Endothelial cell of umbilical vein (primary cell): ENCODE results near the gene AQP2. TPM values are rescaled to one million over a fixed set of nuclear protein-coding genes. Genes with fewer than 3 reads are reported as not detected.

ENCODE experiments used
- BruUV-seq: library from RNA; stranded (reverse); fragments of 400-500 nt; replicated peaks from 2 replicates; lab custom pipeline; 2021; lab: Mats Ljungman, UMichigan
- CTCF ChIA-PET: fragments of 300-600, 350-600 bp; sonication (Branson Sonifier 250); formaldehyde crosslinking; loops from one replicate; lab custom pipeline; 2021; ENCODE audit warnings: antibody characterized with exemption, inconsistent platforms; lab: Charles Lee
- POLR2A ChIA-PET: fragments of 300-600, 350-600 bp; sonication (Branson Sonifier 250); formaldehyde crosslinking; loops from one replicate; lab custom pipeline; 2021; ENCODE audit warnings: antibody characterized with exemption, inconsistent platforms; lab: Charles Lee
- DNase-seq: peaks from one replicate; pipeline ENCODE4 v3.0.0-alpha.2; 2011; ENCODE audit warnings: low read depth, low spot score
- FAIRE-seq: peaks from 2 replicates; lab custom pipeline; 2011; peaks lifted over from hg19 to GRCh38; lab: Jason Lieb, UNC
- H2AFZ ChIP-seq: 2 replicates; pipeline ENCODE4 v1.6.0; 2012; ENCODE audit warnings: low read depth, low read length, control low read depth, inconsistent platforms
- H3K27ac ChIP-seq: 2 replicates; pipeline ENCODE4 v1.5.1; 2011; ENCODE audit warnings: low read depth, mild to moderate bottlenecking, control low read depth, low read length, moderate library complexity; ENCODE audit not compliant: insufficient read depth
- H3K27me3 ChIP-seq, 2 experiments: 2 replicates each; pipeline versions ENCODE4 v1.6.0 to v1.6.1; 2011; ENCODE audit warnings: low read length in 2 of 2, mixed read lengths in 1 of 2; ENCODE audit not compliant: control insufficient read depth in 2 of 2, insufficient read depth in 2 of 2
- H3K36me3 ChIP-seq, 2 experiments: 2 replicates in 1 of 2; 3 replicates in 1 of 2; pipeline ENCODE4 v1.5.1; 2011; ENCODE audit warnings: low read length in 2 of 2, mild to moderate bottlenecking in 1 of 2, moderate library complexity in 1 of 2; ENCODE audit not compliant: control insufficient read depth in 2 of 2, insufficient read depth in 2 of 2; ENCODE audit errors: extremely low read depth in 1 of 2
- H3K4me1 ChIP-seq: 3 replicates; pipeline ENCODE4 v1.5.1; 2011; ENCODE audit warnings: mild to moderate bottlenecking, low read length; ENCODE audit not compliant: control insufficient read depth, insufficient read depth; ENCODE audit errors: extremely low read depth
- H3K4me2 ChIP-seq: 2 replicates; pipeline ENCODE4 v1.6.1; 2011; ENCODE audit warnings: low read length, control low read depth, mixed read lengths; ENCODE audit not compliant: insufficient read depth
- H3K4me3 ChIP-seq, 3 experiments: fragments of 200-600 bp in 1 of 3; sonication (generic), shearing (Covaris generic) in 1 of 3; replicated peaks in 1 of 3; 2 replicates each; pipeline ENCODE4 v1.5.1; 2011 to 2016; ENCODE audit warnings: control low read depth in 3 of 3, low read length in 3 of 3, mild to moderate bottlenecking in 2 of 3, inconsistent platforms in 1 of 3, low read depth in 1 of 3, moderate library complexity in 1 of 3; ENCODE audit not compliant: insufficient read depth in 1 of 3
- H3K79me2 ChIP-seq: 2 replicates; pipeline ENCODE4 v1.6.0; 2012; ENCODE audit warnings: low read length, inconsistent platforms; ENCODE audit not compliant: control insufficient read depth, insufficient read depth
- H3K9ac ChIP-seq: replicated peaks from 2 replicates; pipeline ENCODE3; 2011; ENCODE audit warnings: low read length, control low read depth; ENCODE audit not compliant: insufficient read depth; ENCODE audit errors: extremely low read depth
- H3K9me1 ChIP-seq: replicated peaks from 3 replicates; pipeline ENCODE4 v1.6.0; 2011; ENCODE audit warnings: mild to moderate bottlenecking, low read length; ENCODE audit not compliant: control insufficient read depth, insufficient read depth; ENCODE audit errors: extremely low read depth
- H3K9me3 ChIP-seq: replicated peaks from 2 replicates; pipeline ENCODE4 v1.5.1; 2012; ENCODE audit warnings: low read length, inconsistent platforms; ENCODE audit not compliant: control insufficient read depth, insufficient read depth
- H4K20me1 ChIP-seq: replicated peaks from 2 replicates; pipeline ENCODE3; 2011; ENCODE audit warnings: mild to moderate bottlenecking, low read length; ENCODE audit not compliant: control insufficient read depth, insufficient read depth; ENCODE audit errors: extremely low read depth
- EZH2 ChIP-seq: IDR thresholded peaks from 2 replicates; pipeline ENCODE4 v1.6.1; 2012; ENCODE audit warnings: borderline replicate concordance, low read depth, mild to moderate bottlenecking, moderate library complexity, low read length, inconsistent platforms; ENCODE audit not compliant: severe bottlenecking
- FOS ChIP-seq: IDR thresholded peaks from 2 replicates; pipeline ENCODE4 v1.6.1; 2011; ENCODE audit warnings: mild to moderate bottlenecking, low read length, moderate library complexity, borderline replicate concordance; ENCODE audit not compliant: insufficient read depth
- JUN ChIP-seq: IDR thresholded peaks from 2 replicates; pipeline ENCODE4 v1.6.1; 2011; ENCODE audit warnings: borderline replicate concordance, low read depth; ENCODE audit not compliant: insufficient read length, insufficient read depth
- MYC ChIP-seq: IDR thresholded peaks from one replicate; pipeline ENCODE4 v1.6.1; 2011; ENCODE audit warnings: mild to moderate bottlenecking, low read depth, low read length
- POLR2AphosphoS5 ChIP-seq: IDR thresholded peaks from 2 replicates; pipeline ENCODE4 v1.6.1; 2012; ENCODE audit warnings: low read depth, mild to moderate bottlenecking, control low read depth, low read length, moderate library complexity; ENCODE audit not compliant: insufficient read depth
- dilution Hi-C: fragments of 300-500 bp; cut with MboI; formaldehyde crosslinking; loops from one replicate; pipeline ENCODE4 v1.15.0; 2019; ENCODE audit warnings: low sequenced_read_pairs; ENCODE audit not compliant: extremely low pct_ligation_motif_present
- intact Hi-C: fragments of 100-400 bp; cut with micrococcal nuclease; formaldehyde crosslinking; loops from one replicate; pipeline ENCODE4 v1.10.0; 2022
- polyA plus RNA-seq, 4 experiments: library from polyadenylated mRNA; depleted of rRNA in 3 of 4; stranded (reverse) in 3 of 4; unstranded in 1 of 4; fragments of >200 nt; gene quantifications; 2 replicates each; pipeline versions ENCODE4 v1.2.1 to v1.2.3, GENCODE V29; 2011 to 2012; ENCODE audit warnings: missing spikeins in 1 of 4
- total RNA-seq: library from RNA; stranded (reverse); gene quantifications from 2 replicates; pipeline ENCODE4 v1.2.3, GENCODE V29; 2021
- TF ChIP-seq, protein P1 (sequence below), 2 donors: IDR thresholded peaks; 1 replicate in 1 of 2; 2 replicates in 1 of 2; pipeline ENCODE4 v1.5.1; 2011; ENCODE audit warnings: low read length in 2 of 2, mild to moderate bottlenecking in 2 of 2, moderate library complexity in 2 of 2, control low read depth in 1 of 2, inconsistent platforms in 1 of 2, low read depth in 1 of 2; ENCODE audit not compliant: insufficient read depth in 1 of 2; ENCODE audit errors: extremely low read depth in 1 of 2

AQP2 gene
- total and polyA plus RNA-seq, 2 donors (not counting 3 experiments of a cell fraction or from before 2014, with no cell fraction given) = not detected

DNA sequence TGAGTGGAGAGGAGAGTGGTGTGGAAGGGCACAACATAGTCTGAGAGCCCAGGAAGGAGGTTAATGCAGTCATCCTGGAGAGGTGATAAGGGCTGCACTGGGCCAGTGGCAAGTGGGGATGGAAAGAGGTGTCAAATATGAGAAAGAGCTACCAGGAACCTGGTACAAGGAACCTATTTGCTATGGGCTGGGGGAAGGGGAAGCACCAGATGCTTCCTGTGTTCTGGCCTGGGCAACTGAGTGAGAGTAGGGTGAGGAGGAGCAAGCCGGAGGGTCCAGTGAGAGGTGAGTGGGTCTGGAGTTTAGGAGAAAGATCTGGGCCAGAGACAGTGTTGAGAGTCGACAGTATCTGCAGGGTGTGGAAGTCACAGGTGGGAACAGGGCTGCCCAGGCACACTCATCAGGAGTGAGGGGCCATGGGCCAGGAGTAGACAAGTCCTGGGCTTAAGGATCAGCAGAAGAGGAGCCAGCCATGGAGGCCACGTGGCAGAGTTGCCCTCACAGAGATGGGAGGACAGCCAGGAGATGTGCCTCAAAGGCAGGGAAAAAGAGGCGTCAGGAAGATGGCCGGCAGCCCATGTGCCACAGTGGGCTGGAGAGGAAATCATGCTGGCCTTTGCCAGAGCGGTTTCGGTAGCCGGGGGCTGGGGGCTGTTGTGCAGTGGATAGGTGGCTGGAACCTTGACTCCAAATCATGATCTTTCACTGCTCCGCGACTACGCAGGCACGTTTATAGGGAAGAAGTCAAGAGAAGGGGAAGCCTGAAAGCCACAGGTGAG, 19.3 kb downstream of the AQP2 start:
- no peak for DNase-seq
- TF ChIP-seq JUN (no peak), FOS (no peak), MYC (no peak), POLR2AphosphoS5 (no peak), EZH2 (no peak)
- TF ChIP-seq, protein P1, sequence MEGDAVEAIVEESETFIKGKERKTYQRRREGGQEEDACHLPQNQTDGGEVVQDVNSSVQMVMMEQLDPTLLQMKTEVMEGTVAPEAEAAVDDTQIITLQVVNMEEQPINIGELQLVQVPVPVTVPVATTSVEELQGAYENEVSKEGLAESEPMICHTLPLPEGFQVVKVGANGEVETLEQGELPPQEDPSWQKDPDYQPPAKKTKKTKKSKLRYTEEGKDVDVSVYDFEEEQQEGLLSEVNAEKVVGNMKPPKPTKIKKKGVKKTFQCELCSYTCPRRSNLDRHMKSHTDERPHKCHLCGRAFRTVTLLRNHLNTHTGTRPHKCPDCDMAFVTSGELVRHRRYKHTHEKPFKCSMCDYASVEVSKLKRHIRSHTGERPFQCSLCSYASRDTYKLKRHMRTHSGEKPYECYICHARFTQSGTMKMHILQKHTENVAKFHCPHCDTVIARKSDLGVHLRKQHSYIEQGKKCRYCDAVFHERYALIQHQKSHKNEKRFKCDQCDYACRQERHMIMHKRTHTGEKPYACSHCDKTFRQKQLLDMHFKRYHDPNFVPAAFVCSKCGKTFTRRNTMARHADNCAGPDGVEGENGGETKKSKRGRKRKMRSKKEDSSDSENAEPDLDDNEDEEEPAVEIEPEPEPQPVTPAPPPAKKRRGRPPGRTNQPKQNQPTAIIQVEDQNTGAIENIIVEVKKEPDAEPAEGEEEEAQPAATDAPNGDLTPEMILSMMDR (IDR thresholded peaks at IDR 0.05; ENCODE audit: extremely low read depth in 1 of 2, insufficient read depth in 1 of 2, low read depth in 1 of 2, low read length in 2 of 2) = no peak
- dilution Hi-C loops = loop anchor here (25.0 kb wide), 1 partner anchor 92 kb away; the partner anchor contains the start of gene ASIC1
- peaks cover 4% of the 10 kb centered on the region for H3K4me1 ChIP-seq
- H3K27me3 ChIP-seq = peaks cover 16 to 18% of the 10 kb centered on the region in 2 experiments
- H3K4me2 ChIP-seq = no peak overlapping the region
- no peak overlapping the region for H2AFZ ChIP-seq
- no peaks in the 10 kb centered on the region for H3K9me3 ChIP-seq
- POLR2A ChIA-PET = interaction anchor here (0.5 kb wide), 1 partner anchor 156 kb away, joined by 4 read pairs; no protein-coding TSS in a partner anchor
- no peaks in the 10 kb centered on the region for H3K36me3 ChIP-seq
- intact Hi-C loops = loop anchor here (5.0 kb wide), 1 partner anchor 207 kb away; no protein-coding TSS in a partner anchor
- no peak overlapping the region for H3K27ac ChIP-seq
- H3K9me1 ChIP-seq = no peaks in the 10 kb centered on the region
- H3K79me2 ChIP-seq = no peaks in the 10 kb centered on the region
- H3K9ac ChIP-seq = no peak overlapping the region
- no peak for FAIRE-seq
- BruUV-seq = no TSS peak
- CTCF ChIA-PET = interaction anchor here (1.2 to 11.4 kb wide), 8 partner anchors 11 to 115 kb away, joined by 4 to 317 read pairs (median 82); partner anchors contain the start of genes ASIC1 and SMARCD1
- no peaks in the 10 kb centered on the region for H4K20me1 ChIP-seq
- H3K4me3 ChIP-seq = no peak overlapping the region
